Measurements from ENCODE around the gene KDM8.
"Not testable (repeated sequence)": the region's sequence is repeated elsewhere in the genome, so short reads cannot be mapped to it uniquely, and the experiment has no call there.

Gene KDM8

GRCh38 chr16:27190316-27190871 is 12.9 kb upstream of the KDM8 start:
- DNase-seq (ENCODE audit: low read depth in 1 of 2, low spot score in 1 of 2), result no peak

DNA sequence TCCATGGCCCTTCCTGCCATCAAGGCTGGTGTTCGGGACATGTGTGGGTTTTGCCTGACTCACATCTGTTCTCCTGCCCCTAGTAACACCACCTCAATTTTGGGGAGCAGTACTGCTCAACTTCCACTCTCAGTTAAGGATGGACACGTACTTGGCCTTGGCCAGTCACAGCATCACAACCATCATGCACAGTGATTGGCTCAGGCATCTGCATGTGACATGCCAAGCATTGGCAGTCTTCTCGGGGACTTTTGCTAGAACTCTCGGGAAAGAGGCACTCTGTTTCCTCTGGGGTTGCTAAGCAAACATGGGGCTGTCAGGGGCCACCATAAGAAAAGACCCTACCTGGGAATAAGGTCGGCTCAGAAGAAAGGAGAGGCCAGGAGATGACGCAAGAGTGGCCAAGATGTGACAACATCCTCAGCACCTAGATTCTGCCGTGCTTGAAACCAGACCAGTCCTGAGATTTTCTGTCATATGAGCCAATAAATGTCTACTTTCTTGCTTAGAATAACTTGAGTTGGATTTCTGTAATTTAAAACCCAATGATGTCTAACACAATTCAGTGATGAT is 11.9 kb upstream of the KDM8 start:
- no peak for DNase-seq (ENCODE audit: low read depth in 1 of 2, low spot score in 1 of 2)

GRCh38 chr16:27193300-27193990 is 9.9 kb upstream of the KDM8 start:
- no peak for DNase-seq (ENCODE audit: low read depth in 1 of 2, low spot score in 1 of 2)

- no peak for DNase-seq (ENCODE audit: low read depth in 1 of 2, low spot score in 1 of 2)
These were observed 8.1 kb upstream of the KDM8 start for GRCh38 chr16:27195076-27195741.

DNA sequence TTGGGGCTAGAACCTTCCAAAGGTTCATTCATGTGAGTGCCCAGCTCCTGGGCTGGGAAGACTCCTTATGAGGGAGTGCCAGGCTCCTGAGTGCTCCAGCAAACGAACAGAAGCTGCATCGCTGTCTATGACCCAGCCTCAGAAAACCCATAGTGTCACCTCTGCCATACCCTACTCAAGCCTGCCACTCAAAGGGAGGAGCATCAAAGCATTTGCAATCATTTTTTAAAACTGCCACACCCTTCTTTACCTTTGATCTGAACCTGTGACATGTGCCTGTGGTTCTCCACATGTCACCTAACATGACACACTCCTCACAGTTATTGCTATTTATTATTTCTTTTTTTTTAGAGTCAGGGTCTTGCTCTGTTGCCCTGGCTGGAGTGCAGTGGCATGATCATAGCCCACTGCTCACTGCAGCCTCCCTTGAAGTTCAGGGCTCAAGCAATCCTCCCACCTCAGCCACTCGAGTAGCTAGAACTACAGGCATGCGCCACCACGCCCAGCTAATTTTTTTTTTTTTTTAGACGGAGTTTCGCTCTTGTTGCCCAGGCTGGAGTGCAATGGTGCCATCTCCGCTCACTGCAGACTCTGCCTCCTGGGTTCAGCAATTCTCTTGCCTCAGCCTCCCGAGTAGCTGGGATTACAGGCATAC is 7.3 kb upstream of the KDM8 start:
- DNase-seq (ENCODE audit: low read depth in 1 of 2, low spot score in 1 of 2), result peak in 1 of 2 donors; percentile 16

DNA sequence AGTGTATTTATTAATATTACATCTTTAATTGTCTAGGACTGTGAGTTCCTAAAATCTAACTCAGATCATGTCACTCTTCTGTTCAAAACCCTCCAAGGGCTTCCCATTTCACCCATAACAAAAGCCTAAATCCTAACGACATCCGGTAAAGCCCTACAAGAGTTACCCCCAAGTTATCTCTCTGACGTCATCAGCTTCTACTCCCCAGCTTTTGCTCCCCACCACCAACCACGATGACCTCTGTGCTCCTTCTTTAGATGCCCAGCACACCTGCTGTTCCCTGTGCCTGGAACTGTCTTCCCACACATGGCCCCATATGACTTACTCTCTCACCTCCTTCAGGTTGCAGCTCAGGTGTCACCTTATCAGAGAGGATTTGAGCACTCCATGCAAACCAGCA is 6.3 kb upstream of the KDM8 start:
- DNase-seq (ENCODE audit: low read depth in 1 of 2, low spot score in 1 of 2), result no peak

GRCh38 chr16:27198451-27199234 is 4.7 kb upstream of the KDM8 start:
- DNase-seq (ENCODE audit: low read depth in 1 of 2, low spot score in 1 of 2), result no peak

DNA sequence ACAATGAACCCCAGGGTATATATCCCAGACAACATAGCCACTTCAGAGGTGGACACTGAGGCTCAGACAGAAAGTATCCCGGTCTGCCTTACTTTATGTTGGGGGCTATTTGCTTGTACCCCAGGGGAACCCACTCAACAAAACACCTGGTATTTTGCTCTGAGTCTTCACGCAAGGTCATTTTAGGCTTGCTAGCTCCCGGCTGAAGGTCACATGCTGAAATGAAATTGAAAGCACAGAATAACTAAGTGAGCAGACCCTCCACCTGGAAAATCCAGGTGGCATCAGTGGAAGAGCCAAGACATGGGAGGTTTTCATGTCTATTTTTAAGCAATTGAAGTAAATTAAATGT is 4.1 kb upstream of the KDM8 start:
- no peak for DNase-seq (ENCODE audit: low read depth in 1 of 2, low spot score in 1 of 2)

DNA sequence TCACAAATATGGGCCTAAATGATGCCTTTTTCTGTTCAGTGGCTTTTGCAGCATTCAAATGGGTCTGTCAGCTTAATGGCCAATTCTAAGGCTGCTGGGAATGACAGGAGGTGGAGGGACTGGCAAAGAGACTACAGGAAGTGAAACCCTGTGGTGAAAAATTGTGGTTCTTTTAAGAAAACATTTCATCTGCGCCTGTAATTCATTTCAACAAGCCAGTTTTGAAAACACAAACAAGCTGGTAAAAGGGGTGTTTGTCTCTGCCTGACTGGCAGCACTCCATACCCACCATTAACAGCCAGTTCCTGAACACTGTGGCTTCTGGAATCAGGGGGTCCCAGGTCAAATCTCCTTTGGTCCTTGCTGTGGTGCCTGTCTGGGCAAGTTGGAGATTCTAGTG is 3.6 kb upstream of the KDM8 start:
- no peak for DNase-seq (ENCODE audit: low read depth in 1 of 2, low spot score in 1 of 2)

DNA sequence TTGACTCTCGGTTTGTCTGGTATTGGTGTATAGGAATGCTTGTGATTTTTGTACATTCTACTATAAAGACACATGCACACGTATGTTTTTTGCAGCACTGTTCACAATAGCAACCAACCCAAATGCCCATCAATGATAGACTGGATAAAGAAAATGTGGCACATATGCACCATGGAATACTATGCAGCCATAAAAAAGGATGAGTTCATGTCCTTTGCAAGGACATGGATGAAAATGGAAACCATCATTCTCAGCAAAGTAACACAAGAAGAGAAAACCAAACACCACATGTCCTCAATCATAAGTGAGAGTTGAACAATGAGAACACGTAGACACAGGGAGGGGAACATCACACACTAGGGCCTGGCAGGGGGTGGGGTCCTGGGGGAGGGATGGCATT is 2.4 kb upstream of the KDM8 start:
- not testable (repeated sequence) for DNase-seq (ENCODE audit: low read depth in 1 of 2, low spot score in 1 of 2)

- peak in 1 of 2 donors; percentile 80 for DNase-seq (ENCODE audit: low read depth in 1 of 2, low spot score in 1 of 2)
These were observed 311 bp upstream of the KDM8 start for GRCh38 chr16:27202923-27203506.

DNA sequence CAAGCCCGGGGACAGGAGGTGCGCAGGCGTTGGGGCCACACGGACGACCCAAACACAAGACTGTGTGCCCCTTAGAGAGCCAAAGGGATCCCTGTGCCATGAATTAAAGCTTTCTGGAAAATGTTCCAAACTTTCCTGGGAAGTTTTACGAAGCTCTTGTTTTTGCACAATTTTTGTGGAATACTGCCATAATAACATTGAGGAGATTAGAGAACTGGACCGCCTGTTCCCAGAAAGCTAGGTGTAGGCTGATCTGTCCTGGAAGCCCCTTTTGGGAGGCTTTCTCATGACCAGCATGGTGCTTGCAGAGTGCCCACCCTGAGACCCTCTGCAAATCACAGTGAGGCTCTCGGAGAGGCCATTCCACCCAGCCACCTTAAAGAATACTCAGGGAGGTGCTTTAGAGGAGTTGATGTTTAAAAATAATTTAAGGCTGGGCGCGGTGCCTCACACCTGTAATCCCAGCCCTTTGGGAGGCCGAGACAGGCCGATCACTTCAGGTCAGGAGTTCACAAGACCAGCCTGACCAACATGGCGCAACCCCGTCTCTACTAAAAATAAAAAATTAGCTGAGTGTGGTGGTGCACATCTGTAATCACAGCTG is 1.1 kb downstream of the KDM8 start:
- no peak for DNase-seq (ENCODE audit: low read depth in 1 of 2, low spot score in 1 of 2)

DNA sequence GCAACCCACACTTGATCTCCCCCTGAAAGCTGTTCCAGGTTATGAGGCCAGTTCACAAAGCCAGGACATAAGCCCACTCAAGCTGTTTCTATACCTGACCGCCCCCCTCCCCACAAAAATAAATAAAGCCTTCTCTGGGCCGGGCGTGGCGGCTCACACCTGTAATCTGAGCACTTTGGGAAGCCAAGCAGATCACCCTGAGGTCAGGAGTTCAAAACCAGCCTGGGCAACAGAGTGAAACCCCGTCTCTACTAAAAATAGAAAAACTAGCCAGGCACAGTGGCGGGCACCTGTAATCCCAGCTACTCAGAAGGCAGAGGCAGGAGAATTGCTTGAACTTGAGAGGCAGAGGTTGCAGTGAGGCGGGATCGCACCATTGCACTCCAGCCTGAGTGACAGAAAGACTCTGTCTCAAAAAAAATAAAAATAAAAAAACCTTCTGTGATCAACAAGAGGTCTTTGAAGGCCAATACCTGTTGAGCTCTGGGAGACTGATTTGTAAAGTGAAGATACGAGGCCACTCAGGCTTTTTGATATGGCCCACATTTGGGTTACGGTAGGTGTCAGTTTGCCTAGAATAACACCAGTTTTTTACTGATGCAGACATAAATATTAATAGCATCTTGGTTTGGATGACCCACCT is 2.2 kb downstream of the KDM8 start:
- DNase-seq (ENCODE audit: low read depth in 1 of 2, low spot score in 1 of 2), result no peak

DNA sequence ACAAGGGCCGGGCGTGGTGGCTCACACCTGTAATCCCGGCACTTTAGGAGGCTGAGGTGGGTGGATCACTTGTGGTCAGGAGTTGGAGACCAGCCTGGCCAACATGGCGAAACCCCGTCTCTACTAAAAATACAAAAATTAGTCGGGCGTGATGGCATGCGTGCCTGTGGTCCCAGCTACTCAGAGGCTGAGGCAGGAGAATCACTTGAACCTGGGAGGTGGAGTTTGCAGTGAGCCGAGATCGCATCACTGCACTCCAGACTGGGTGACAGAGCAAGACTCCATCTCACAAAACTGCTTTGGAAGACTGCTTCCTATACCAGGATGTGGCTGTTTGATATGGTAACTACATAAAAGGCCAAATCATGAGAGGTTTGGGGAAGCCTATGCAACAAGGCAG is 3.8 kb downstream of the KDM8 start:
- not testable (repeated sequence) for DNase-seq (ENCODE audit: low read depth in 1 of 2, low spot score in 1 of 2)

- DNase-seq (ENCODE audit: low read depth in 1 of 2, low spot score in 1 of 2), result no peak
These were observed 4.9 kb downstream of the KDM8 start for GRCh38 chr16:27208081-27208680.

- no peak for DNase-seq (ENCODE audit: low read depth in 1 of 2, low spot score in 1 of 2)
These were observed 5.5 kb downstream of the KDM8 start for GRCh38 chr16:27208796-27209195.

- no peak for DNase-seq (ENCODE audit: low read depth in 1 of 2, low spot score in 1 of 2)
These were observed 6.3 kb downstream of the KDM8 start for GRCh38 chr16:27209591-27209990.

DNA sequence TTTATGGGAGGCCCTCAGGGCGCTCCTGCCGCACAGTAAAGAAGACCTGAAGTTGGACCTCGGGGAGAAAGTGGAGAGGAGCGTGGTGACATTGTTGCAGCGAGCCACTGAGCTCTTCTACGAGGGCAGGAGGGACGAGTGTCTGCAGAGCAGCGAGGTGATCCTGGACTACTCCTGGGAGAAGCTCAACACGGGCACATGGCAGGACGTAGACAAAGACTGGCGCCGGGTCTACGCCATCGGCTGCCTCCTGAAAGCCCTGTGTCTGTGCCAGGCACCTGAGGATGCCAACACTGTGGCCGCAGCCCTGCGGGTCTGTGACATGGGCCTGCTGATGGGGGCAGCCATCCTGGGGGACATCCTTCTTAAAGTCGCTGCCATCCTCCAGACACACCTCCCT is 6.8 kb downstream of the KDM8 start:
- DNase-seq (ENCODE audit: low read depth in 1 of 2, low spot score in 1 of 2), result no peak

DNA sequence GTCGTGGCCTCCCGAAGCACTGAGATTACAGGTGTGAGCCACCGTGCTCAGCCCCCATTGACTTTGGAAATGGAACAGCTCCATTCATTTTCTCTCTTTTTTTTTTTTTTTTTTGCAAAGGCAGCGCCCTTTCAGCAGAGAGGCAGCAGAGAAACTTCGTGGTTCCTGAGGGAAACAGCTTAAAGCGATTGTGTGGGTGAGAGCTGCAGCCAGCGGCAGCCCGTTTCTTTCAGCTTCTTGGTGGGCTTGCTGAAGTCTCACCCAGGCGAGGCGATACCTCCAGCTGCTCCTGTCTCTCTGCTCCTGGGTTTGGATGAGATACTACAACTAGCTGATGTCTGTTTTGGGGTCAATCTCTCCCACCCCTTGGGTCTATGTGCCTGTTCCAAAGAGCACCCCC is 7.7 kb downstream of the KDM8 start:
- no peak for DNase-seq (ENCODE audit: low read depth in 1 of 2, low spot score in 1 of 2)
